ENCODE results near the gene MACO1. TPM values are rescaled to one million over a fixed set of nuclear protein-coding genes. Genes with fewer than 3 reads are reported as not detected.
"Not testable (repeated sequence)": the region's sequence is repeated elsewhere in the genome, so short reads cannot be mapped to it uniquely, and the experiment has no call there.

The MACO1 gene
- 10 to 100 TPM; 23.2 to 33.3 (median 30.4) TPM for polyA plus RNA-seq (ENCODE audit: insufficient read length in 4 of 4)

DNA sequence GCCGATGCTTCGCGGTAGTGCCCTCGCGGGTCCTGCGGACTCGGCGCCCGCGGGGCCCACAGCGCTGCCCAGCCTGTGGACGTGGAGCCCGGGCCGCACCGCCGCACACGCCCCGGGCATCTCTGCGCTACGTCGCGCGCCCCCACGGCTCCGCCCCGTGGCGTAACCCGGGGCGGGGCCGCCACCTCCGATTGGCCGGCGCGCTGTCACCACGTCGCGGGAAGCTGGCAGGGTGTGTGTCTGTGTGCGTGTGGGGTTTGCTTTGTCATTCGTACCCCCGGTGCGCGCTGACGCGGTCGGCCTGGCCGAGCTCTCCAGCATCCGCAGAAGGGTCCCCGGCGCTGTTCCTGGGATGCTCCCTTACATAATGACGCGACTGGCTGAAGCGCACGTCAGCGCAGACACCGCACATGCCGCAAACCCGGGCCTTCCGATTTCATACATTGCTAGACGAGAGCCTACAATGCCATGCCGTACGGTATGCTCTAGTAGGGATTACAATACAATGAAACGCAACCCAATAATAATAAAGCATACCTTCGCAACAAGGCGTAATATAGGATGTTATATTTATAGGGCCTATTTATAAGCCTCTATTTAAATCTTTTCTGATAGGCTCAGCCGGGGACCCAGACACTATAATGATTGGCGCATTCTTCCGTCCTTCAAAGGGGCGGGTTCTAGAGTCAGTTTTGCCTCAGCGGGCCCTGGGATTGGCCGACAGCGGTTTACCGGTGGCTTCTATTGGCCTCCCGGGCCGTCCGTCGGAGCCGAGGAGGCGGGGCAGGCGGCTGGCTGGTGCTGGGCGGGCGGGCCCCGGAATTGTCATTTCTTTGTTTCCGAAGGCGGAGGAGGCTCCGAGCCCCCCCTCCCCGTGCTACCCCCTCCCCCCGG is at the start of gene MACO1:
MACO1 (plus strand) TSS at position 825 of the 894 bp plus-strand sequence. CDS start 202 bp downstream, outside the sequence.
- DNase-seq (ENCODE audit: low read depth in 4 of 4, low spot score in 3 of 4): peak; percentile 95 to 97 (median 96)

DNA sequence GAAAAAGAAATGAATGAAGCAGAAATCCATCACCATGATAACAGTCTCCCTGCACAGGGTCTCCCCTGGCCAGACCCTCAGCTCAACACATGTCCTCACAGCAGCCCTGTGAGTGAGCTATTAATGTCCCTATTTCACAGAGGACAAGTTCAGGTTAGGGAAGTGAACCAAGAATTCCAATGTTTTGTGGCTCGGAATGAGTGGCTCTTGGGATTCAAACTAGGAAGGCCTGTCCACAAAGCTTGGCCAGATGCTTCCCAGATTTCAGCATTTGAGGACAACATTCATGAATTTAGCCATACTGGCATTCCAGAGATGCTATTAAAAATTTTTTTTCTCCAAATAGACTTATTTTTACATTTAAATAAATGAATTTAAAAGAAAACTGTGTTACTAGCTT is 48.2 kb upstream of the MACO1 start:
- not testable (repeated sequence) for DNase-seq (ENCODE audit: low read depth in 4 of 4, low spot score in 3 of 4)

DNA sequence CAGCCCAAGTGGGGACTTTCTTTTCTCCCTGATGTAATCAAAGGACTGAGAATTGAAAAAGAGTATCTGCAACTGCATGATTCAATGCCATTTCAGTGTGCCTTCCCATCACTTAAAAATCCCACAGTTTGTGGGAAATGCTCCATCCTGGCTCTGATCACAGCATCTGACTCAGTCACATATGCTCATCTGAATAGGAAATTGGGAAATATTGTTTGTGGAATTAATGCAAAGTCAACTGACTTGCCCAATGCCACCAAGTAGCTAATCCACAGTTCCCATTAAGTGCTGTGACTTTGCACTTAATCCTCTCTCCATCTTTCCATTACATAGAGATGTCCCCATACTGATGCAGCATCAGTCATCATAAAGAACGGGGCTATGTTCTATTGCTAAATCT is 47.6 kb upstream of the MACO1 start:
- not testable (repeated sequence) for DNase-seq (ENCODE audit: low read depth in 4 of 4, low spot score in 3 of 4)

GRCh38 chr1:25383875-25384274 is 46.8 kb upstream of the MACO1 start:
- not testable (repeated sequence) for DNase-seq (ENCODE audit: low read depth in 4 of 4, low spot score in 3 of 4)

DNA sequence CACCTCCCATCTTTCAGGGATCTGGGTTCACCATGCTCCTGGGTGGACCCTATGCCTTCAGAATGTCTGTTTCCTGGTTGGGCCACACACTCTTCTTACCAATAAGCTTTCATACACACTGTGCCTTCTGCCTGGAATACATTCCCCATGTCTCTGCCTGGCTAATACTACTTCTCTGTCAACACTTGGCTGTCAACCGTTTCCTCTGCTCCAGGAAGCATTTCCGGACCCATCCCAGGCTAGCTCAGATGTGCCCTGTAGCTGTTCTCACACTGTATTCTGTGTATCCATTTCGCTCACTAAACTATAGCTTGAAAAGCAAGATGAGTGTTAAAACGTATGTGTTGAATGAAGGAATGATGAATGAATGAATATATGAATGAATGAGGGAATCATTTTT is 43.6 kb upstream of the MACO1 start:
- DNase-seq (ENCODE audit: low read depth in 4 of 4, low spot score in 3 of 4): not testable (repeated sequence)

DNA sequence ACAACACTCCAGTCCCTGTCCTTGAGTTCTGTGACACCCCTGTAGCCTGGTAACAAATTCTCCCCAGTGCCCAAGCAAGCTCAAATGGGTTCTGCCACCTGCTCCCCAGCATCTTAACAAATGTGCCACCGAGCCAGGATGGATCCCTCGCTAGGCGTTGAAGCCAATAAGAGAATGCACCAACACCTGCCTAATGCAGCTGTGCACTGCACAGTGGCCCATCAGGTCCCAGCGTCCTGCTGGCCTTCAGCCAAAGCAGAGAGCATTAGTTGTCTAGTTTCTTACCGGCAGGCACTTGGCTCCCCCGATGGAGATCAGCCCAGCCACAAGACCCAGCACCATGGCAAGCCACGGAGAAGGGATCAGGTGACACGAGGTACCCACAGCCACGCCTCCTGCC is 42.0 kb upstream of the MACO1 start:
- not testable (repeated sequence) for DNase-seq (ENCODE audit: low read depth in 4 of 4, low spot score in 3 of 4)

DNA sequence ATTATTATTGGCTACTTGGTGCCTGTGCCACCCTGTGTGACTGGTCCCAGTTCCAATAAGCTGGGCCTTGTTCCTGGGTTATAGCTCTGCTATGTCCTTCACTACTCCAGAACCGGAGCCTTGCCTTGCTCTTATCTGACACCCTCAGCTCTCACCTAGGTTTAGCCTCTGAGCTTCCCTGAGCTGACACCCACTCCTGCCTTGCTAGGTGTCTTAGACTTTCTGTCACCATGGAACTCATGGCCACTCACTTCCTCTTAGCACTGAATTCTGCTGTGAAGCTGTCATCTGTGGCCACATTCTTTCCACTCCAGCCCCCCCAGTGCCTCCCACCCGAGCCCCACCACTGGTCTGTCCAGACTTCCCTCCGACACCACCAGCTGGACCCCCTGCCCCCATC is 41.0 kb upstream of the MACO1 start:
- DNase-seq (ENCODE audit: low read depth in 4 of 4, low spot score in 3 of 4): not testable (repeated sequence)

GRCh38 chr1:25392841-25393240 is 37.9 kb upstream of the MACO1 start:
- DNase-seq (ENCODE audit: low read depth in 4 of 4, low spot score in 3 of 4): no peak

GRCh38 chr1:25397549-25397948 is 33.1 kb upstream of the MACO1 start:
- DNase-seq (ENCODE audit: low read depth in 4 of 4, low spot score in 3 of 4): not testable (repeated sequence)

DNA sequence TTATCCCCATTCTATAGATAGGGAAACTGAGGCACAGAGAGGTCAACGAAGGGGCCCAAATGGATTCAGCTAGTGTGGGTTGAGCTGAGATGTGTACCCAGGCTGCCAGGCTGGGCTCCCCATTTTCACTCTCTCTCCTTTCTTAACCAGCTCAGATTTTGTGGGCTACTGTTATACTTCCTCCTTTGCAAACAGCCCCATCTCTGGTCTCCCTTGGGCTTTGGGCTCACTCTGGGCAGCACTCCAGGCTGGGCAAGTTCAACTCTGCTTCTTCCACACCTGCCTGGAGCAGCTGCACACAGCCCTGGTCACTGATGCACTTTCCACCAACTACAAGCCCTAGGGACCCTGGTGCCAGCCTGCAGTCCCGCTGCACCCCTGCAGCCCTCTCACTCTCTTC is 32.6 kb upstream of the MACO1 start:
- not testable (repeated sequence) for DNase-seq (ENCODE audit: low read depth in 4 of 4, low spot score in 3 of 4)

- DNase-seq (ENCODE audit: low read depth in 4 of 4, low spot score in 3 of 4): not testable (repeated sequence)
These were observed 27.5 kb upstream of the MACO1 start for GRCh38 chr1:25402947-25403803.

GRCh38 chr1:25405731-25406305 is 24.9 kb upstream of the MACO1 start:
- not testable (repeated sequence) for DNase-seq (ENCODE audit: low read depth in 4 of 4, low spot score in 3 of 4)

- DNase-seq (ENCODE audit: low read depth in 4 of 4, low spot score in 3 of 4): not testable (repeated sequence)
These were observed 20.9 kb upstream of the MACO1 start for GRCh38 chr1:25409641-25410427.

- not testable (repeated sequence) for DNase-seq (ENCODE audit: low read depth in 4 of 4, low spot score in 3 of 4)
These were observed 17.6 kb upstream of the MACO1 start for GRCh38 chr1:25412872-25413623.

GRCh38 chr1:25414157-25414556 is 16.5 kb upstream of the MACO1 start:
- not testable (repeated sequence) for DNase-seq (ENCODE audit: low read depth in 4 of 4, low spot score in 3 of 4)

- not testable (repeated sequence) for DNase-seq (ENCODE audit: low read depth in 4 of 4, low spot score in 3 of 4)
These were observed 16.1 kb upstream of the MACO1 start for GRCh38 chr1:25414578-25414977.

GRCh38 chr1:25417280-25417679 is 13.4 kb upstream of the MACO1 start:
- not testable (repeated sequence) for DNase-seq (ENCODE audit: low read depth in 4 of 4, low spot score in 3 of 4)

- not testable (repeated sequence) for DNase-seq (ENCODE audit: low read depth in 4 of 4, low spot score in 3 of 4)
These were observed 11.4 kb upstream of the MACO1 start for GRCh38 chr1:25419339-25419738.

DNA sequence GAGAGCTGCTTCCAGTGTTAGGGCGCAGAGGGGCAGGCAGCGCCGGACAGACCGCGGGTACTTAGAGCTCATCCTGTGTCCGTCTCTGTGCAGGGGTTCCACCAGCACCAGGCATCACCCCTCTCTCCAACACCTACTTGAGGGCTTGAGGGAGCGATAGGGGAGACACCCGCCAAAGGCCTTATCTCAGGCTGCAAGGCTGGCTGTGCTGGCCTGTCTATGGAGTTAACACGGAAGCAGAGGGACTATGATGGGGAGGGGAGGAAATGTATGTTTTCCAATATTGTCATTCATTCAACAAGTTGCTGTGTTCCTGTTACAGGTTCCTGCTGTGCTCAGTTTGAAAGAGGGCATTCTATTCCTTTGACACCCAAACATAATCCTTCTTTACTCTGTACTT is 10.0 kb upstream of the MACO1 start, which contains the start of gene RHCE:
RHCE (minus strand) TSS at position 111 of the 400 bp plus-strand sequence; CDS start at position 72, 39 bp downstream.
- not testable (repeated sequence) for DNase-seq (ENCODE audit: low read depth in 4 of 4, low spot score in 3 of 4)

Measured in right renal pelvis (tissue), 4 donors.